NCI-H2171 (cell line): Measurements from ENCODE around the gene CACNB2.
"Not testable (repeated sequence)": the region's sequence is repeated elsewhere in the genome, so short reads cannot be mapped to it uniquely, and the experiment has no call there.

Experiments
- DNase-seq: peaks from one replicate; lab custom pipeline; 2025; lab: John Stamatoyannopoulos, UW

Gene CACNB2

DNA sequence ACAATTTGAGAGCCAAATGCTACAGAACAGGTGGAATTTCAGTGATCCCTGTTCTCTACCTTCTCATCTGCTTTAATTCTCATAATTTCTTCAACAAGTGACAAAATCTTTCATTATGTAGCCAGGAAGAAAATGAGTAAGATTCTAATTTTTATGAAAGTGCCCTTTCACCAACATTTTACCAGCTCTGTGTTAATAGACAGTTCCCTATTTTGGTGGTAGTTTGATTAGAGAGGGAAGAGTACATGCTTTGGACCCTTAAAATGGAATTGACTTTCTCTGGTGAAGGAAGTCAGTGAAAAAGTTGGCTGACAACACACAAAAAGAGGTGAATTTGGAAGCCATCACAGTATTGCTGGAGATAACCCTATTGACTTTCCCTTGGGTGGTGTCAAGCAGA, 61.7 kb downstream of the CACNB2 start:
- DNase-seq: no peak

DNA sequence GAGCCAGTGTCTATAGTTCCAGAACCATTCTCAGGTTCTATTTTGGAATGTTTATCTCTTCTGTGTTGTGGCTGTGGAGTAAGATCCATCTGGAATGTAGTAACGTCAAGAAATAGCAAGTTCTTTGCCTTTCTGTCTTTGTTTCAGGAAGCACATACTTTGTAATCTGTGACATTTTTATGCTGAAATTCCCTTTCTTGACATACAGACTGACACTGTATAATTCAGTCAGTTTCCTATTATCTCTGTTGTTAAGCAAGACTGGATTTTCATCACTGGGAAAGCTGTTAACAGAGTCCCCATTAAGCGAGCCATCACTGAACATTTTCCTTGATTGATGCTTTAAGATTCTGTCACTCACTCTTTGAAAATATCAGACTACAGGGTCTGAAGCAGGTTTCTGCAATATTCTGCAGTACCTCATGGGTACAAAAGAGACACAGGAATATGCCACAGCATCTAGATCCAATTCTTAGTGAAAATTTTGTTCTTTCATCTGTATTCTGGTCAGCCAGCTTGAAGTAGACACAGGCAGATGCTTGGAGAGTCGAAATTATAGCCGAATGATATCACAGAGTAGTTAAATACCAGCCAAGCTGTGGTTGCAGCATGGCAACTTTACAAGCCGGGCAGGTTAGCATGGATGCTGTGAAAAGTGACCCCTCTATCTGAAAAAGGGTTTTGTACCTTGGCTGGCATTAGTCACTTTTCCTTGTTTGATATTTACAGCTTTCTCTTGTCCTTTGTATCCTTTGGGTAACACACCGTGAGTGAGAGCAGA, 62.6 kb downstream of the CACNB2 start:
- no peak for DNase-seq

DNA sequence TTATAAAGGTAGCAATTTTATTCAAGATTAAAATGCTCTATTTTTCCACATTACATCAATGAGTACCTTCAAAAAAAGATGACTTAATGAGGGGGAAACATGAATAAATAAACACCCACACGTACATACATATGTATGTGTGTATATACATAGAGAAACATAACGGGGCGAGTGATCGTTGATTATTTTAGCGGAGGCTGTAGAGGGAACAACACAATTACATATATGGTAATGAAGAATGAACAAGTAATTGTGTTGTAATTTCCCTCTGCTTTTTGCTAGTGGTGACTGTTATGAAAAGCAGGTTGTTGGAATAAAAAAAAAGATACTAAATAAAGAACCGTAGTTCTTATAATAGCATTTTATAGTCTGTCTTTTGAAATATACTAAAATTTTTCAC, 63.2 kb downstream of the CACNB2 start:
- DNase-seq: no peak

DNA sequence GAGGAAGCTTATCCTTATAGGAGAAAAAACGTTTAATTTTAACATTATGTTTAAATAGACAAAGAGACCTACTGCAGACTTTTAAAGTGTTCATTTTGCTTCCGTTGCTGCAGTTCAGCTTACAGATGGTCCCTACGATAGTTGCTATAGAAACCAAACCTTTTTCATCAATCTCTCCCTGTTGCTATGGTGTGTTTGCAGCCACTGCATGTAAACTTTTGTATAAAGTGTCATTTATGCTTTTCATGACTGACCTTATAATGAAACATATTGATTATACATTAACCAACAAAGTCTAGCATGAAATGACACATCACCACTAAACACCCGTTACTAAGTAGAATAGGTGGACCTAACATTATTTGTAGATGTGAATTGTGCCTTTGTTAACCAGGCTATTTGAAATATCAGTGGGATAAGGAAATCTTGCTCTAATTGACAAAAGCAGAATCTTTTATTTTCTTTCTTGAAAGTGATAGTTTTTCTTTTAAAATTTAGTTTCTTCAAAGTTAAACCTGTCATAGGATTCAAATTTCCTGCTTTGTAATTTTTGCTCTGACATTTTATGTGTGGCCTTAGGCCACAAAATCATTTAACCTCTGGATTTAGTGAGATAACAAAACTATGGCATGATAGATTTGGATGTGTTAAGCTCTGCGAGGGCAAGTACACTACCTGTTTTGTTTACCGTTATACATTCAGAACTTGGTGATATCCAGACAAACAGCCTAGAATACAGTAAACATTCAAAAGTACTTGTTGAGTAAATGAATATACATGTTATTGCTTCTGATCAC, 64.0 kb downstream of the CACNB2 start:
- no peak for DNase-seq

DNA sequence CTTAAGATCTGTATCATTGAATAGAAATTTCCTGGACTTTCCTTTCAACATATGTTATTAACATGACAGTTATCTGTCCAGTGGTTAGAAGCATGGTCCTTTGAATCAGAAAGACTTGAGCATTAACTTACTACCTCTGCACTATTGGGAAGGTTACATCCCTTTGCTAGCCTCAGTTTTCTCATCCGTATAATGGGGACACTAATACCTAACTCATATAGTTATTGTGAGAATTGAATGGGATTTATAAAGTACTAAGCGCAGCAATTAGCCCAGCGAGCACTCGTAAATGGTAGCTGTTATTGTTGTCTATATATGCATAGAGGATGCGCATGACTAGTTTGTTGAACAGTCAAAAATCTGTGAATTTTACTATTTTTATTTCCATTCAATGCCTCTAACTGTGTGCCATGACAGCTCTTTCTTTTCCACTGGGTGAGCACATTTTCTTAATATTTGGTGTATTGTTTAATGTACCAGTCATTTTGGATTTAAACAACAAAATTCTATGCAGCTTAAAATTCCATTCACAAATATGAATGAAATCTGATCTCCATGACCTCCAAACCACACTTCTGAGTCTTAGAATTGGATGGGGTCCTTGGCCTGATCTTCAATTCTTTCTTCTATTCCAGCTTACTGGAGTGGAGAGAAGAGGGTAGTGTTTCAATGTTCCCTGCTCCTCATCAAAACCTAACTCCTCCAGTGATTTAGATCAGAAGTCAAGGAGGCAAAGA, 65.0 kb downstream of the CACNB2 start:
- no peak for DNase-seq

DNA sequence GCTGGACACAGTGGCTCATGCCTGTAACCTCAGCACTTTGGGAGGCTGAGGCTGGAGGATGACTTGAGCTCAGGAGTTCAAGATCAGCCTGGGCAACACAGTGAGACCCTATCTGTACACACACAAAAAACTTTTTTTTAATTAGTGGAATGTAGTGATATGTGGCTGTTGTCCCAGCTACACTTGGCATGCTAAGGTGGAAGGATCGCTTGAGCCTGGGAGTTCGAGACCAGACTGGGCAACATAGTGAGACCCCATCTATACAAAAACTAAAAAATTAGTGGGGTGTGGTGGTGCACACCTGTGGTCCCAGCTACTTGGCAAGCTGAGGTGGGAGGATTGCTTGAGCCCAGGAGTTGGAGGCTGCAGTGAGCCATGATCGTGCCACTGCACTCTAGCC, 68.0 kb downstream of the CACNB2 start:
- DNase-seq: not testable (repeated sequence)

- no peak for DNase-seq
Measured at GRCh38 chr10:18209241-18209640, 69.0 kb downstream of the CACNB2 start.

GRCh38 chr10:18210711-18211110, 70.5 kb downstream of the CACNB2 start:
- no peak for DNase-seq

GRCh38 chr10:18211862-18212261, 71.6 kb downstream of the CACNB2 start:
- no peak for DNase-seq

DNA sequence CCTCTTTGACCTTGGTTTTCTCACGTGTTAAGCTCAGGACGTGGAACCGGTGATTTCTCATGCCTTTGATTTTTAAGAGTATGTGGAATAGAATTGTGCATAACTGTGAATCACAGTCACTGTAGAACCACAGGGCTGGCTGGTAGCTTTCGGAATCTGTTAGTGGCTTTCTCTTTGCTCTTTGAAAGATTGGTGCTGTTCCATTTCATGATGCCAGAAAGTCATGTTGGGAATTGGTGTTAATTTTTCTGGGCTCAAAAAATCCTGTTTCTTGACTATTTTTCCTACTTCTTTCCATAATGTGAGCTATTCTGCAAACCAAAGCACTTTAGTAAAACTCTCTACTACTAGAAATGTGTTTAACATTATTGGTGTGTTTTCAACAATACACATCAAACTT, 73.0 kb downstream of the CACNB2 start:
- no peak for DNase-seq

GRCh38 chr10:18214691-18215563, 74.7 kb downstream of the CACNB2 start:
- DNase-seq: no peak

DNA sequence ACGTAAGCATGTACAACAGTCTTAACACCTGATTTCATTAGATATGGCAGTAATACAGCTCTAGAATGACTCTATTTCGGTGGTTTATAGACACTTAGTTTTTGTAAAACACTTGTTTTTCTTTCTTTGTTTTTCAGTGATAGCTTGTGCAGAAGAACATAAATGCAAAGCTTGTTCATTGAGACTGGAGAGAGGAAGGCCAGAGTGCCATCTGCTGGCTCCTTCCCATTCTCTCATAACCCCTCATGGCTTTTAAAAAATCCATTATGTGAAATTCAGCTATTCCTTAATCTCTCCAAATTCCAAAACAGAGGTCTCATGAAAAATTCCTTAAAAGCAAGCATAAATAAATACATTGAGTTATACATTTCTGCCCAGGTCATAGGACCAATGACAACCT, 76.3 kb downstream of the CACNB2 start:
- DNase-seq: no peak

DNA sequence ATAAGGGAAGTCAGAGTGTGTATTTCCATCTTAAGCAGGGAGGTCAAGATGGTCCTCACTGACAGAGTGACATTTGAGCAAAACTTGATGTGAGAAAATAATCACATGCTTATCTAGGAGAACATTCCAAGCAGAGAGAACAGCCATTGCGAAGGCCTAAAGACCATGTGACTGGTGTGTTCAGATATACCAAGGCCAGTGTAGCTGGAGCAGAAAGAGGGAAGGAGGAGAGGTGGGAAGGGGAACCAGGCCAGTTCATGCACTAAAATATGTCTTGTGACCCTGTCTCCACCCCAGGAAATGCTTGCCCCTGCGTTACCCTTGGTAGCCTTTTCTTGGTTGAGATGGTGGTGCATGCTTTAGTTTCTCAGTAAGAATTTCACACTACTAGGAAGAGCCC, 77.4 kb downstream of the CACNB2 start:
- no peak for DNase-seq

DNA sequence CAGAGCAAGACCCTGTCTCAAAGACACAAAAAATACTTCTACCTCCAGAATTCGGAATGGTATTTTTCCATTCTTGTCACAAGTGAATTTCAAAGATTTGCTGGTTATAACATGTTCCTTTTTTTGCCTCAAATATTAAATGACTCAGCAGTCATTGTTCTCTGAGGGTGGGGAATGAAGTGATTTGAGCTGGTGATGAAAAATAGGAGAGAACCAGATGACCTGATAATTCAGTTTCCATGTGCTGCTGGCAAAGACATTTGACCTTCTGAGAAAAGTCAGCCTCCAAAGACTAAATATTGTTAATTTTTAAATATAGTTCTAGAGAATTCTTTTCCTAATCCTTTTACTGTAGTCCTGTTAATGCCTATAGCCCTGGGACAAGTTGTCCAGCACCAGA, 78.9 kb downstream of the CACNB2 start:
- DNase-seq: no peak

DNA sequence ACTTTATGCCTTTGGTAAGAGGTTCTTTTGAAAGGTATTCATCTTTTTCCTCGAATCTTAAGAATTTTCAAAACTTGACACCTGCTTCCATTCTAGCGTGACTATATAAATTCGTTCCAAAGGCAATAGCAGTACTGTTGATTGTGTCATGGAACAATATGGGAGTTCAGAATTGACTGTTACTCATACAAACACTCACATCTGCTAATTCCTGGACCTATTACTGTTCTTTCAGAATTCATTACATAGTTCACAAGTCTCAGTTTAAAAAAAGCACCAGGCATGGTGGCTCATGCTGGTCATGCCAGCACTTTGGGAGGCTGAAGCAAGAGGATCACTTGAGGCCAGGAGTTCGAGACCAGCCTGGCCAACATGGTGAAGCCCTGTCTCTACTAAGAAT, 80.9 kb downstream of the CACNB2 start:
- no peak for DNase-seq

DNA sequence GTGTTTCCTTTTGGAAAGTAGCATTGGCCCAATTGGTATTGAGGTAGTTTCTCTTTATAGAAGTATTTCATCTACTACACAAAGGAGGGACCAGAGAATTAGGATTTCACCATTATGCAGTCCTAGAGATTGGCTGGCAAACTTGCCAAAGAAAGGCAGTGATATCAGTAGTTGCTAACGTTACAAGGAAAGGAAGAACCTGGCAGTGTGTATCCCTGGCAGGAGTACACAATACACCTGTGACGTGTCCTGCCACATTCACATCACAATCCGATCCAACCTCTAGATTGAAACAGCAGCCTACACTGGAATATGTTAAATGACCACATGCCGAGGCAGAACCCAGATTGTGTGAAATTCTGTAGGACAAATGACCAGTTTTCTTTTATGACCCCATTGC, 81.7 kb downstream of the CACNB2 start:
- DNase-seq: no peak

DNA sequence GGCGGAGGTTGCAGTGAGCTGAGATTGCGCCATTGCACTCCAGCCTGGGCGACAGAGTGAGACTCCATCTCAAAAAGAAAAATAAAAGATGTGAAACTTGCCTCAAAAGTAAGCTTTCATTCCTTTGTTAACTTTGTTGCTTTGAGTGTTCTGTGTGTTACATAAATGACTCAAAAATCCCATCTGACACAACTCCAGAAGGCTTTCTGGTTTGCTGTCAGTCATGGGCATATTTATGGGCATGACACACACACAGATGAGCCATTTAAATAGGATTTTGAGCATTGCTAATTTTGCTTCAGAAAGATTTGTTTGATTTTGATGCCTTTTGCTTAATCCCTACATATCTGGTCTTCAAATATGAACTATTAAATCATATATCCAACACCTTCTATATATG, 82.6 kb downstream of the CACNB2 start:
- DNase-seq: no peak

GRCh38 chr10:18223898-18224297, 83.7 kb downstream of the CACNB2 start:
- DNase-seq: no peak

- DNase-seq: no peak
Measured at GRCh38 chr10:18224626-18225445, 84.6 kb downstream of the CACNB2 start.

DNA sequence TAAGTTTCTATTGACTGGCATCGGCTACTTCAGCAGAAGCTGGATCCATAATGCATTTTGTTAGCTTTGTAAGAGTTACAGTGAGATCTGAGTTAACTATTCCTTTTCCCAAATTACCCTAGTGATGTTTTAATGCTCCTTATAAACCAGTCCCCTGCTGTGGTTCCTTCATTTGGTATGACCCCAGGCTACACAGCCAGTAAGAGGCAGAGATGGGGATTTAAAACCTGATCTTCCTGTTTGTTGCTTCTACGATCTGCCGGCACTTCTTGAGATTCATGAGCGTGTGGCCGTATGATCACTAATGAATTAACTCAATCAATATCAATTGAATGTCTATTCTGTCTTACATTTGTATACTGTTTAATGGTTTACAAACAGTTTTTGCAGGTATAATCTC, 86.1 kb downstream of the CACNB2 start:
- no peak for DNase-seq

GRCh38 chr10:18229826-18230225, 89.6 kb downstream of the CACNB2 start:
- no peak for DNase-seq
